ENCODE data around the gene TACC2.

TACC2 gene

DNA sequence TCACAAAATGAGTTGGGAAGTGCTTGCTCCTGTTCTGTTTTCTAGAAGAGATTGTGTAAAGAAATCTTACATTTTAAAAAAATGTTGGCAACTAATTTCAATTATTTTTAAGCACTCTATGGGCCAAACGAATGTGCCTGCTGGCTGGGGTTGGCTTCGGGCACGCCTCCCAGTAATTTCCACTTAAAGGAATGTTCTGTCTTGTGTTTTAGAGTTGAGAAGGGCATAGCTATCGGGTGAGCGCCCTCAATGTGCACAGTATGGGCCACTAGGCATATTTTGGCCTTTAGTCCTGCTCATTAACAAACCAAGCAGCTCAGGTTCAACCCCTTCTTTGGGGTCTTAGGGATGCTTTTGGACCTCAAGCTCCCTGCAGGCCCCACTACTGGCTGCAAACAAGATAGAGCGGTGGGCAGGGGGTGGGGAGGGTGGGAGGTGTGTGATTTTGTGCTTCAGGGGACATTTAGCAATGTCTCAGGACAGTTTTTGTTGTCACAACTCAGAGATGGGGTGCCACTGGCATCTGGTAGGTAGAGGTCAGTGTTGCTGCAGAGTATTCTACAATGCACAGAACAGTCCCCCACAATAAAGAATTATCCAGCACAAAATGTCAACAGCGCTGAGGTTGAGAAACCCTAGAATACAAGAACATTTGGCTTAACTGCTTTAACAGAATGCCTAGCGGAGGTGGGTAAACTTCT is 40.7 kb downstream of the TACC2 start:
- DNase-seq: no peak

GRCh38 chr10:122030200-122030552 is 41.2 kb downstream of the TACC2 start:
- DNase-seq: no peak

- DNase-seq: no peak
These were observed 44.4 kb downstream of the TACC2 start for GRCh38 chr10:122033224-122033926.

DNA sequence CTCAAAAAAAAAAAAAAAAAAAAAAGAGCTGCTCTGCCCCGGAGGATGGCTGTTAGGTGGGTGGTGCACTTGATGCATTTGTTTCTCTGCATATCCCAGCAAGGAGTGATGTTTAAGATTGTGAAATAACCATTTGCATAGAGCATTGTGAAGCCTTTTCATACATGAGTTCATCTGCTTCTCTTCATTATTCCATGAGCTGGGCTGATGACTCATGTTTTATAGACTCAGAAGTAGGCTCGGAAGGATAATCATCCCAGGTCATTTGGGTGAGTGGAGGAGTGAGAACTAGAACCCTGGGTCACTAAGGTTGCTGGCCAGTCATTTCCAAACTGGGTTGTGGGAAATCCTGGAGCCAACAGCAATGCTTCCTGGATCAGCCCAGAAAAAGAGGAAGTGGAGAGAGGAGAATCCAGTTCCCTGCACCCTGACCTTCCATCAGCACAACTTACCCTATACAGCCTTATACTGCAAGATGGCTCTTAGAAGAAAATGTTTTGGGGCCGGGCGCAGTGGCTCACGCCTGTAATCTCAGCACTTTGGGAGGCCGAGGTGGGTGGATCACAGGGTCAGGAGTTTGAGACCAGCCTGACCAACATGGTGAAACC is 45.3 kb downstream of the TACC2 start:
- DNase-seq: no peak

DNA sequence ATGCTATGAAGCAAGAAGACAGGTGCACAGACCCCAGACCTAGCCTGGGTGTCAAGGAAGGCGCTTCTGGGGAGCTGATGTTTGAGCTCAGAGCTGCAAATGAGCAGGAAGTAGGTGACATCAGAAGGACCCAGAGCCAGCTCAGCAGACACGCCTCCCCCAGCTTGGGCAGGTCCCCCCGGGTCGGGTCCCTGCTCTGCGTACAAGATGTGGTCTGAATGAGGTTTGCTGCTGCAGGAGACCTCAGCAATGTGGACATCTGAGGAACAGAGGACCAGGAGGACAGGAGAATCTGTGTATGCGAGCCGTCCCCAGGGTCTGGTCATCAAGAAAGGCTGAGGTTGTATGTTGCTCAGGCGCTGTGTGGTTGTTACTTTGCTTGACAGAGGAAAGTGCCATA is 51.8 kb downstream of the TACC2 start:
- no peak for DNase-seq

DNA sequence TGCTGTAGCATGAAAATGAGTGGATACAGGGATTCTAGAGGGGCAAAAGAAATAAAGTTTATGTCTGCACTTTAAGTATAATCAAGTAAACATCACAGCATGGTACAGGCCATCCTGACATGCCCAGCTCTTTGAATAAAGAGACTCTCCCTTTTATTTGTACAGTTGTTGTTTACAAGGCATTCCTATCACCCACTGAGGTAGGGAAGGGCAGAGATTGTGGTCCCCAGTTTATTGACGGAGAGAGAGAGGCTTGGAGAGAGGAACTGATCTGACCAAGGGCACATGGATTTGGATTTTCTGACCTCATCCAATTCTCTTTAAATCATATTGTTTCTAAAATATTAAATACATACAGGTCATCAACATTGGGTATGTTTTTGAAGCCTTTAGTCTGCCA is 53.9 kb downstream of the TACC2 start:
- DNase-seq: no peak

GRCh38 chr10:122044045-122044661 is 55.2 kb downstream of the TACC2 start:
- DNase-seq: no peak

DNA sequence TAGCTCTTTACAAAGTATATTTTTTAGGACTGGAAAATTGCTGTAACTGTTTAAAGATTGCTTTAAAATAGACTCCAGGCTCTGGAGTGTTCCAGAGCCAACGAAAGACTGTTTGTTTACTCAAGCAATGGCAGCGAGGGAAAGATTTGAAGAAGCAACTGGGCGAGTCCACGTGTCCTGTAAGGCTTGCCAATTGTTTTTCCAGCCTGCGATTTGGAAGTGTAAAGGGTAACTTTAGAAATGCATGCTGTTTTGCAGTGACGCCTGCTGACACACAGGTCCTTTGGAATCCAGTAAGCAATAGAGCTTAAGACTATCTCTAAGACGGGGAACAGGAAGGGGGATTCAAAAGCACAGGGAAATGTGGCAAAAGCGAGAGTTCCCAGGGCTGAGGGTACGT is 55.8 kb downstream of the TACC2 start:
- DNase-seq: no peak

DNA sequence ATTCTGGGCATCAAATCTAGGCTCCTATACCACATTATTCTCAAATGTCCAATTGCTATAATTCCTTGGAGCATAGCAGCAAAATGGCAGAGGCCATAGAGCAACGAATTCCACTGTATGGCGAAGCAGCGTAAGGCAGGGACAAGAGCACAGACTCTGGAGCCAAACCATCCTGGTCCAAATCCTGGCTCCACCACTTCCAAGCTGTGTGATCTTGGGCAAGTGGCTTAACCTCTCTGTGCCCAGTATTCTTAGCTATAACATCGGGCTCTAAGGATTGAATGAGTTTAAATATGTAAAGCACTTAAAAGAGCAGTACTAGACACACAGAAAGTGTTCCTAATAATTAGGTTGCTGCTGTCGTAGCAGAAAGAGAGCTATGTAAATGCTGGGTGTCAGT is 56.2 kb downstream of the TACC2 start:
- no peak for DNase-seq

DNA sequence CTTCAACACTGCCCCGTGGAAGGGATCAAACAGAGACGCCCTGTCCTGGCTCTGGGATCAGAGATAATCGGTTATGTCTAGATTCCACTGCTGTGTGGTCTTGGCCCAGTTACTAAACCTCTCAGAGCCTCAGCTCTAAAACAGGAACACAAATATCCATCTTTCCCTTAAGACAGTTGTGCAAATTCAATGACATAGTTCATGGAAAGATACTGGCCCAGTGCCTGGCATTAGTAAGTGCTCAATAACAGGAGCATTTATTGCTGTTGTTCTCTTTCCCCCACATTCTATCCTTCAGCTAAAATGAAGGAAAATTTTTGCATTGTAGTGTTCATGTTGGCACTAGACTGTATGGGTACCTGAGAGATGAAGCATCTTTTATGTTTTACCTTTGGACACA is 58.6 kb downstream of the TACC2 start:
- no peak for DNase-seq

DNA sequence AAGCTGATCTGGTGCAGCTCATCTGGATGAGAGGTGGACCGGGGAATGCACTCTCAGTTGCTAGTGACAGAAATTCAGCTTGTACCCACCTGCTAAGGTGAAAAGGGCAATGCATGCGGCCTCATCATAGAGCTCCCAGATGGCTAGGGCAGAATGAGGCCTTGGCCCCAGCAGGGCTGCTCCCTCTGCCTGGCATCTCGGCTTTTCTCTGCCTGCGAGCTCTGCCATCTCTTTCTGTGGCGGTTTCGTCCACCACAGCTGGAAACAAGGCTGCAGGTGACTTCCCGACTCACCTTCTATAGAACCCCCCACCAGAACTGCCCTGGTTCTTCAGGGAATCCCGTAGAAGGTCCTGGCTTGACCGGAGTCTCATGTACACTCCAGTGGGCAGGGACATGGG is 60.1 kb downstream of the TACC2 start:
- DNase-seq: no peak

DNA sequence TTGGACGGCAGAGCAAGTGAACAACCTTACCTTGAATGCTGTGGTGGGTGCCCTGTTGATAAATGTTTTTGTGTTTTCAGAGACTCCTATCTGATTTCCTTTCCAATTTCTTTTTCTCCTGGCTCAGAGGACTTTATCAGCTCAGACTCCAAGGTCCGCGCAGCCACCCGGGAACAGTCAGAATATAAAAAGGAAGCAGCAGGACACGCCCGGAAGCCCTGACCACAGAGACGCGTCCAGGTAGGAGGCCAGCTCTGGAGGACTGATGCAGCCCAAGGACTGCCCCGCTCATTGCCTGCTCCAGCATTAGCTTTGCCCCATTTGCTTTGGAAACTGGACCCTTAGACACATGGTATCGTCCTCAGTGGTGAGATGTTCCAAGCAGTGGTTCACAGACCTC is 61.3 kb downstream of the TACC2 start:
- no peak for DNase-seq

DNA sequence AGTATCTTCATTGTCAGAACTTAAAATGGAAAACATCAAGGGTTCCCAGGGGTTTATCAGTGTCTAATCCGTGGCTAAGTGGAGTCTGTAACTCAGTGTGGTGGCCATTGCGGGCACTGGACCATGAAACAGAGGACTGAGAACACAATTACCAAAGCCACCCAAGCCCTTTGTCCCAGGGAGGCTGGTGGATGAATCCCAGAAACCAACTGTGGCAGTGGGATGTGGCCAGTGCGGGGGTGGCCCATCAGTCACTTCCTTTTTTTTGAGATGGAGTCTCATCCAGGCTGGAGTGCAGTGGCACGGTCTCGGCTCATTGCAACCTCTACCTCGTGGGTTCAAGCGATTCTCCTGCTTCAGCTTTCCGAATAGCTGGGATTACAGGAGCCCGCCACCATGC is 61.8 kb downstream of the TACC2 start:
- DNase-seq: no peak

GRCh38 chr10:122051609-122052385 is 62.8 kb downstream of the TACC2 start:
- DNase-seq: no peak

GRCh38 chr10:122052701-122053100 is 63.7 kb downstream of the TACC2 start:
- DNase-seq: no peak

- DNase-seq: no peak
These were observed 64.4 kb downstream of the TACC2 start for GRCh38 chr10:122053314-122053713.

- no peak for DNase-seq
These were observed 65.4 kb downstream of the TACC2 start for GRCh38 chr10:122054048-122055025.

- DNase-seq: no peak
These were observed 66.3 kb downstream of the TACC2 start for GRCh38 chr10:122055252-122055651.

- DNase-seq: no peak
These were observed 67.6 kb downstream of the TACC2 start for GRCh38 chr10:122056431-122057094.

GRCh38 chr10:122057841-122058413 is 69.0 kb downstream of the TACC2 start:
- no peak for DNase-seq

GRCh38 chr10:122060250-122060649 is 71.3 kb downstream of the TACC2 start:
- no peak for DNase-seq
